HepG2 (cell line): ENCODE data around the gene AHR. TPM values are rescaled to one million over a fixed set of nuclear protein-coding genes. Genes with fewer than 3 reads are reported as not detected.

Experiments
- polyA plus RNA-seq, 8 experiments: library from polyadenylated mRNA; depleted of rRNA in 3 of 8; stranded (reverse) in 7 of 8; unstranded in 1 of 8; fragments of >200 nt; fragmentation: Illumina TruSeq in 4 of 8; extraction: Trizol in 4 of 8; gene quantifications; 2 replicates each; pipeline versions ENCODE4 v1.2.1 to v1.2.3, GENCODE V29; 2011 to 2016; ENCODE audit warnings: low read depth in 4 of 8, missing spikeins in 1 of 8, mixed read lengths in 1 of 8; ENCODE audit not compliant: insufficient read depth in 1 of 8
- small RNA-seq, 3 experiments: library from RNA; depleted of rRNA; stranded (forward); fragments of <200 nt; gene quantifications; one replicate each; pipeline ENCODE3, GENCODE V24; 2012; ENCODE audit warnings: low read depth in 2 of 3, low replicate concordance in 1 of 3; ENCODE audit not compliant: insufficient read length in 3 of 3, insufficient read depth in 2 of 3
- total RNA-seq, 5 experiments: library from RNA; depleted of rRNA; stranded (reverse); fragments of >200 nt; fragmentation: Illumina TruSeq; extraction: Trizol; gene quantifications; 2 replicates each; pipeline ENCODE4 v1.2.3, GENCODE V29; 2016; ENCODE audit warnings: low read depth in 1 of 5

Gene AHR
- total and polyA plus RNA-seq, 2 of the 13 experiments (the other 11 are each of a cell fraction or from before 2014, with no cell fraction given) = 9.0 to 31.3 TPM

Small RNAs within 50 kb of the gene (small RNA-seq; reads per million reads assigned to genes)
- gene RF00092 = 0 reads per million in 3 experiments
